Activated CD4-positive, CD25-positive, alpha-beta regulatory T cell treated with anti-CD3 and anti-CD28 coated beads, Interleukin-2, amount 50 U/mL, for 72 hours (primary cell): ENCODE results near the gene TUBB4B.
A peak's percentile ranks its signal among the peaks of the same experiment; 100 is the strongest.
"Not testable (repeated sequence)": the region's sequence is repeated elsewhere in the genome, so short reads cannot be mapped to it uniquely, and the experiment has no call there.

Experiments used
- DNase-seq: peaks from one replicate; pipeline ENCODE4 v3.0.0; 2021

TUBB4B gene

GRCh38 chr9:137253717-137254623, 12.9 kb downstream of the TUBB4B start:
- DNase-seq, result no peak

GRCh38 chr9:137254624-137255447, 13.7 kb downstream of the TUBB4B start, which contains the start of gene NELFB:
Gene NELFB (plus strand): TSS chr9:137255327.
- DNase-seq, result peak; percentile 99

DNA sequence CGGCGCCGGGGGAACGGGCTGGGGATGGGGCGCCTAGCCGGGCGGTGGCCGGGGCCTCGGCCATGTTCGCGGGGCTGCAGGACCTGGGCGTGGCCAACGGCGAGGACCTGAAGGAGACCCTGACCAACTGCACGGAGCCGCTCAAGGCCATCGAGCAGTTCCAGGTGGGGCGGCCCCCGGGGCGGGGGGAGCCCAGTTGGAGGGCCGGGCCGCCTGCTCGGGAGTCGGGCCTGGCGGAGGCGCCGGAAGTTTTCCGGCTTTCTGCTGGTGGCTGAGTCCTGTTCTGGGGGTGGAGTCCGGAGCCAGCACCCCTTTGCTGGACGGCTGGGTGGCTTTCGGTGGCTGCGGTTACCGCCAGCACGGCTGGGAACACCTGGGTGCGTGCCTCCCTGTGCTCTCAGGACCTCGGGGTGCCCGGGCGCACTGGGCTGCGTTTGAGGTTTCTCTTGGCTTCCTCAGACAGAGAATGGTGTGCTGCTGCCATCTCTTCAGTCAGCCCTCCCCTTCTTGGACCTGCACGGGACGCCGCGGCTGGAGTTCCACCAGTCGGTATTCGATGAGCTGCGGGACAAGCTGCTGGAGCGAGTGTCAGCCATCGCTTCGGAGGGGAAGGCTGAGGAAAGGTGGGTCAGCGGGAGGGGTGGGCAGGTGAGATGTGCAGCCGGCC, 14.5 kb downstream of the TUBB4B start:
- no peak for DNase-seq

DNA sequence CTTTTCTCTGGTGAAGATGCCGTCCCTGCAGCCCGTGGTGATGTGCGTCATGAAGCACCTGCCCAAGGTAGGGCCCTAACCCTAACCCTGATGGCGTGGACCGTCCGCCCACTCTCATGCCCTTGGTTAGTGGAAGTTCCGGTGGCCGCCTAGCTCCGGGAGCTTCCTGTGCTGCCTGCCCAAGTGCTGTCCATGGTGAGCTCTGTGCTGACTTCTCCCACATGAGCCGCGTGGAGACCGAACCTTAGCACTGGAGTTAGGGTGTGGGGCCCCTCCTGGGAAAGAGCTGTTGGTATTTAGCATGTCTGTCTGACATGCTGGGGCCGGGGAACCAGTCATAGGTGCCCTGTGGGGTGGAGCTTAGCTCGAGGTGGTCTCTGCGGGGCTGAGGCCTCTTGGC, 15.3 kb downstream of the TUBB4B start:
- no peak for DNase-seq

GRCh38 chr9:137256856-137257255, 15.8 kb downstream of the TUBB4B start:
- DNase-seq, result no peak

GRCh38 chr9:137262173-137262908, 21.3 kb downstream of the TUBB4B start:
- DNase-seq, result not testable (repeated sequence)

DNA sequence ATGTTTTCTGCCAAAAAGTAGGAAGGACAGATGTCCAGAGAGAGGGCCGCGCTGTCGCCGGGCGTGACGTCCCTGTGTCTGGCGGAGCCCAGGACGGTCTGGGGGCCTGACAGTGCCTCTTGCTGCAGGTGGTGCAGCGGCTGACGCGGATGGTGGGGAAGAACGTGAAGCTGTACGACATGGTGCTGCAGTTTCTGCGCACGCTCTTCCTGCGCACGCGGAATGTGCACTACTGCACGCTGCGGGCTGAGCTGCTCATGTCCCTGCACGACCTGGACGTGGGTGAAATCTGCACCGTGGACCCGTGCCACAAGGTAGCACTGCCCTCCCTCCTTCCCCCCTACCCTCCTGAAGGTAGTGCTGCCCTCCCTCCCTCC, 21.8 kb downstream of the TUBB4B start:
- no peak for DNase-seq

GRCh38 chr9:137263506-137263905, 22.4 kb downstream of the TUBB4B start:
- DNase-seq, result no peak

- no peak for DNase-seq
These were observed 23.0 kb downstream of the TUBB4B start for GRCh38 chr9:137264067-137264466.

- no peak for DNase-seq
These were observed 24.5 kb downstream of the TUBB4B start for GRCh38 chr9:137265496-137266161.

- DNase-seq, result no peak
These were observed 25.1 kb downstream of the TUBB4B start for GRCh38 chr9:137266162-137266527.

- no peak for DNase-seq
These were observed 25.7 kb downstream of the TUBB4B start for GRCh38 chr9:137266585-137267453.

DNA sequence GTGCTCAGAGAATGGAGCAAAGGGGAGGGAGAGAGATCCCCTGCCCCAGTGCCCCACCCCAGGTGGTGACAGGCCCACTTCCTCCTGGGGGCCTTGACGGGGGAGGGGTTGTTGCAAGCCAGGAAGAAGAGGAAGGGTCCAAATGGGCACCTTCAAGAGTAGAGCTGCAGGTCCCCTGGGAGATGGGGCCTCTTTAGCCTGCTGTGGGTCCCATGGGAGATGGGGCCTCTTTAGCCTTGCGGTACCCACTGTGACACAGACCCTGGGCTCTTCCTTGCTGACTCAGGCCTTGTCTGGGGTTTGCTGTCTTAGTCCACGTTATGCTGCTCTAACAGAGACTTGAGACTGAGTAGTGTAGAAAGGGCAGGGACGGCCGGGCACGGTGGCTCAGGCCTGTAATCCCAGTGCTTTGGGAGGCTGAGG, 26.9 kb downstream of the TUBB4B start:
- no peak for DNase-seq

DNA sequence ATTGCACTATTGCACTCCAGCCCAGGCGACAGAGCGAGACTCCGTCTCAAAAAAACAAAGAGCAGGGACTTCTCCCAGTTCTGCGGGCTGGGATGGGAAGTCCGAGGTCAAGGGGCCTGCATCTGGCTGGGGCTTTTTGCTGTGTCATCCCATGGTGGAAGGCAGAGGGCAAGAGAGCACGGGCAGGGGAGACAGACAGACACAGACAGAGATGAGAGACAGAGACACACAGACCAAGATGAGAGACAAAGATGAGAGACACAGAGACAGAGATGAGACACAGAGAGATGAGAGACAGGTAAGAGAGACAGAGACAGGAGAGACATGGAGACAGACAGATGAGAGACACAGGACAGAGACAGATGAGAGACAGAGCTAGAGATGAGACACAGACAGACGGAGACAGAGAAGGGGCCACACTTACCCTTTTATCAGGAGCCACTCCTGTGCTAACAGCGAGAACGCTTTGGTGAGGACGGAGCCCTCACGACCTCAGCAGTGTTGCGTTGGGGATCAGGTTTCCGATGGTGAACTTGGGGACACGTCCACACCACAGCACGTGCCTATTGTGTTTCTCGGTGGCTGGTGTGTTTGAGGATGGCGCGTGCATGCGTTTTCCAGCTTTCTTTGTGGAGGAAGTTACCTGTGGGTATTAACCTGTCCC, 27.6 kb downstream of the TUBB4B start:
- no peak for DNase-seq

- DNase-seq, result no peak
These were observed 28.2 kb downstream of the TUBB4B start for GRCh38 chr9:137269231-137269772.

DNA sequence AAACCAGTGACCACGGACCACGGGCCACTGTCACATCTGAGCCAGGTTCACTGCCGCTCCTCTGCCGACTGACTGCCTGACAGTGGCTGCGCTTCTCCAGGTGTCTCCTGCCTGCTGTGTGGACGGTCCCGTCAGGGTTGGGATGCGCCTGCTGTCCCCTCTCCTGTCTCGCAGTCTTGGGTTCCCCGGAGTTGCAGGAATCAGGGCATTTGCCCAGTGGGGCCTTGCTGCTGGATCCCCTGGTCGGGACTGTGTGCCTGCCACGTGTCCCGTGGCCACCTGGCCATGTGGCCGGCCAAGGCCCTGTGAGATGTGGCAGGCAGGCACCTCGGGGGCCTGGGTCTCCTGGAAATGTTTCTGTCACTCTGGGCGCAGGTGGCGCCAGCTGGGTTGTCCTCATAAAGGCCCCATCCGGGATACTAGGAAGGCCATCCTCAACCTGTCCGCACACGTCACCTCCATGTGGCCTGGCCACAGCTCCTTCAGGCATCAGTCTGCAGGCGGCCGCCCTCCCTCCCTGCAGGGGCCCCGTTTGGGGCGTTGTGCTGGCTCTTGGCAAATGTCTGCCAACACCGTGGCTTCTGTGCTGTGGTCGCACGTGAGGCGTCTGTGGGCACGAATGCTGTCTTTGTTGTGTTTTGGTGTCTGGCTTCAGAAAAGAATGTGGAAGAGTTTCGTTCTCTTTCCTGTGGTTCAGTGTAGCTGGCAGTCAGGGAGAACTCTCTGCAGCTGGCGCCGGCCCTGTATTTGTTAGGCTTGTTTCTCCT, 30.0 kb downstream of the TUBB4B start:
- DNase-seq, result no peak

DNA sequence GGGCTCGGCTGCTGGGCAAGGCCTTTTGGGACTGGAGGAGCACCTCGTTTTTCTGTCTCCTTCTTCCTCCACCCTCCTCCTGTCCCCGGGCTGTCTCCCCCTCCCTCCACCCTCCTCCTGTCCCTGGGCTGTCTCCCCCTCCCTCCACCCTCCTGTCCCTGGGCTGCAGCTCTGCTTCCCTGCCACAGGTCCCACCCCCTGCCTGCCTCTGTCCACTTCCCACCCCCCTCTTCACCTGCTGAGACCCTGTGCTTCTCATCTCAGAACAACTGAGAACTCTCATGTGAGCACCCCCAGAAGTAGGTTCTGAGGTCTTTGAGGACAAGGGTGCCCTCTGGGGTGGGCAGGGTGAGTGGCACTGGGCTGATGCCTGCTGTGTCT, 30.6 kb downstream of the TUBB4B start:
- DNase-seq, result no peak

DNA sequence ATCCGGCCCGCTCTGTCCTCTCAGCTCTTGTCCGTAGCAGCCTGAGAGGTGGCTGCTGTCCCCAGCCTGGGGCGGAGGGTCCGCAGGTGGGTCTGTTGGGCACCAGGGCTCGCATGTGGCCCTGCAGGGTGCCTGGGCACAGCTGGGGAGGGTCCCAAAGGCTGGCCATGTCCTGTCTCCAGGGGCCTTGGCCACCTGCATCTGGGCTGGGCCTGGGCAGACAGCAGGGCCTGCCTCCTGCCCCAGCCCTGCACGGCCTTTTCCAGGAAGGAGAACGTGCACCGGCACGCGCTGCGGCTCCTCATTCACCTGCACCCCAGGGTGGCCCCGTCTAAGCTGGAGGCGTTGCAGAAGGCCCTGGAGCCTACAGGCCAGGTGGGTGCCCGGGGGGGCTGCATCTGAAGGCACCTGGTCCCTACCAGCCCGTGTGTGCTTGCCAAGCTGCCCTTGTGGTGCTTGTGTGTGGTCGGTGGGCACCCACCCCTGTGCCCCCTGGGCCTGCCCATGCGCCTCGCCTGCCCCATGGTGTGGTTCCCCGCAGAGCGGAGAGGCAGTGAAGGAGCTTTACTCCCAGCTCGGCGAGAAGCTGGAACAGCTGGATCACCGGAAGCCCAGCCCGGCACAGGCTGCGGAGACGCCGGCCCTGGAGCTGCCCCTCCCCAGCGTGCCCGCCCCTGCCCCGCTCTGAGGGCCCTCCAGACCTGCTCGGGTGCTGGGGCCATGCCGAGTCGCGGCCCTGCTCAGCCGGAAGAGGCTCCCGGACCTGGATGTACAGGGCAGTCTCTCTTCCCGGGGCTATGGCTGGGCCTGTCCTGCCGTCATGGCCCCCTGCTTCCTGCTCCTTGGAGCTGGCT, 31.4 kb downstream of the TUBB4B start:
- no peak for DNase-seq
